LHCN-M2 (cell line): ENCODE measurements around the gene TMEM94. TPM values are rescaled to one million over a fixed set of nuclear protein-coding genes. Genes with fewer than 3 reads are reported as not detected.
A peak's percentile ranks its signal among the peaks of the same experiment; 100 is the strongest.
"Not testable (repeated sequence)": the region's sequence is repeated elsewhere in the genome, so short reads cannot be mapped to it uniquely, and the experiment has no call there.

Experiments
- DNase-seq: peaks from one replicate; pipeline ENCODE4 v3.0.0-alpha.2; 2012; ENCODE audit warnings: low read depth
- total RNA-seq: library from RNA; depleted of rRNA; stranded (reverse); fragments of >200 nt; gene quantifications from 2 replicates; pipeline ENCODE4 v1.2.3, GENCODE V29; 2014

TMEM94 gene
- total RNA-seq, 1 experiment from 2014 or later: 57.1 TPM

DNA sequence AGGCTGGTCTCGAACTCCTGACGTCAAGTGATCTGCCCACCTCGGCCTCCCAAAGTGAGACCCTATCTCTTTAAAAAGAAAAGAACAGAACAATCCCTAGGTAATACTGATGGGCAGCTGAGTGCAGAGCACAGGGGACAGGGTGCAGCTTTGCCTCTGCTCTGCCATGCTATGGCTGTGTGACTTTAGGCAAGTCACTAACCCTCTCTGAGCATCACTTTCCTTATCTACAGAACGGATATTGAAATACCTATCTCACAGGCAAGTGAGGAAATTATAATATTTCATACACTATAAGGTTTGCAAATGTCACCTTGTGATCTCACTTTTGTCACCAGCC, 54.8 kb downstream of the TMEM94 start:
- no peak for DNase-seq

DNA sequence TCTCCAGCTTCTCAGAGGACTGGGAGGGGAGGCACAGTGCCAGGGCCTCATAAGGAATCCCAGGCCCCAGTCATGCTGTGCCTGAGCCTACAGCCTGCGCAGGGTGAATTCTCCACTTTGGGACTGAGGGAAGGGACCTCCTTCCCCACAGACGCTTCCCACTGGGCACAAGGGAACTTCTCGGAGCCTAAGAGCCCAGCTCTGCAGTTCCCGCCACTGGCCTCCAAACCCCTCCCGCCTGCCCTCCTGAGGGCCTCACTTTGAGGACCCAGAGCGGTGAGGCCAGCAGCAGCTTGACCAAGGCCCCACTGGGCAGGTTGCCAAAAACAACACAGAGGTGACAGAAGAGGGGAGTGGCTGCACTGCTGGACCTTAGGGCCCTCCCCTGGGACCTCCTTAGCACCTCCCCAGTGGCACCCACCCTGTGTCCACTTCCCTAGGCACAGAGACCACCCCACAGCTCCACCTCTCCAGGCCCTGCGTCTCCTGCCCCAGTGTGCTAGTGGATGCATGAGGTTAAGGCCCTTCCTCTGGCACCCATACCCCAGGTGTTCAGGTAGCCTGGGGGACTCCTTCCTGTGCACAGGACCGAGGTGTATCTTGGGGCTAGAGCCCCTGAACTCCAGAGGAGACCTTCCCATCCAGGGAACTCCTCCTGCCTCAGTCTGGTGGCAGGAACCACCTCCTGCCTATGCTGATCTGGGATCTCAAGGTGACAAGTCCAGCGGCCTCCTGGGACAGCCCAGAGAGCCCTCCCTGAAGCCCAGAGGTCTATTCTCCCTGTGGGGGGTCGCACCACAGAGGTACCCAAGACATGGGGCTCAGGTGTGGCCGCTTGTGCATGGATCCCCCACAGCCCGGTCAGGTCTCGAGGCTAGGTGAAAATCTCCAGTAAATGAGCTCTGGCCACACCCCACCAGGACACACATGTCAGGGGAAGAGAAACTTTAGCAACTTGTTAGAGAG, 55.5 kb downstream of the TMEM94 start:
- no peak for DNase-seq

DNA sequence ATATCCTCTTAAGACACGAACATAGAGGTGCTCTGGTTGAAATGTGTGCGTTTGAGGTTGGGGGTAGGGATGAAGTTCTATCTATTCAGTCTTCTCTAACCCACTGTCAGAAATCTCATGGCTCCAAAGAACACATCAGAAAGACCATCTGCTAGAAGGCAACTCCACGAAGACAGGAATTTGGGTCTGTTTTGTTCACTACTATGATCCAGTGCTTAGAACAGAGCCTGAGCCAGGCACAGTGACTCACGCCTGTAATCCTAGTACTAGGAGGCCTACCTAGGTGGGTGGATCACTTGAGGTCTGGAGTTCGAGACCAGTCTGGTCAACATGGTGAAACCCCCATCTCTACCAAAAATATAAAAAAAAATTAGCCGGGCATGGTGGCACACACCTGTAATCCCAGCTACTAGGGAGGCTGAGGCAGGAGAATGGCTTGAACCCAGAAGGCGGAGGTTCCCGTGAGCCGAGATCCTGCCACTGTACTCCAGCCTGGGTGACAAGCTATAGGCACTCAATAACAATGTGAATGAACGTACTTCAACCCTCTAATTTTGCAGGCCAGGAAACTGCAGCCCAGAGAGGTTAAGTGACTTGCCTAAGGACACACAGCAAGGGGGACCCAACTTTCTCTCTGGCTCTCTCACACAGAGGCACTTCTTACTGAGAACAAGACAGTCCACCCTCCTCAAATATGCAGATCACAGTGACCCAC, 56.6 kb downstream of the TMEM94 start:
- peak; percentile 26 for DNase-seq

DNA sequence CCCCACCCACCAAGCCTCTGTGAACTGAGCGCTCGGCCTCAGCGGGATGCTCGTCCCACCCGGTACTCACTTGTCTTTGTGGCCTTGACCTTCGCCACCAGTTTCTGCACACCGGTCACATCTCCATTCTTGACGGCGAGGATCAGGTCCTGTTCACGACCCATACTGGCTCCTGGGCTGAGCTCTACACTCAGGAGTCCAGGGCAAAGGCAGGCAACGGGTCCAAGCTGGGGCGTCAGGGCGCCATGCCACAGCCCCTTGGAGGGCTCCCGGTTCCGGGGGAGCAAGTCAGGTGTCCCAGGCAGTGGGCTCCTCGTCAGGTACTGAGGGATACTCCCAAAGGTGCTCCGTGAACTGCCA, 57.2 kb downstream of the TMEM94 start:
- DNase-seq: no peak

DNA sequence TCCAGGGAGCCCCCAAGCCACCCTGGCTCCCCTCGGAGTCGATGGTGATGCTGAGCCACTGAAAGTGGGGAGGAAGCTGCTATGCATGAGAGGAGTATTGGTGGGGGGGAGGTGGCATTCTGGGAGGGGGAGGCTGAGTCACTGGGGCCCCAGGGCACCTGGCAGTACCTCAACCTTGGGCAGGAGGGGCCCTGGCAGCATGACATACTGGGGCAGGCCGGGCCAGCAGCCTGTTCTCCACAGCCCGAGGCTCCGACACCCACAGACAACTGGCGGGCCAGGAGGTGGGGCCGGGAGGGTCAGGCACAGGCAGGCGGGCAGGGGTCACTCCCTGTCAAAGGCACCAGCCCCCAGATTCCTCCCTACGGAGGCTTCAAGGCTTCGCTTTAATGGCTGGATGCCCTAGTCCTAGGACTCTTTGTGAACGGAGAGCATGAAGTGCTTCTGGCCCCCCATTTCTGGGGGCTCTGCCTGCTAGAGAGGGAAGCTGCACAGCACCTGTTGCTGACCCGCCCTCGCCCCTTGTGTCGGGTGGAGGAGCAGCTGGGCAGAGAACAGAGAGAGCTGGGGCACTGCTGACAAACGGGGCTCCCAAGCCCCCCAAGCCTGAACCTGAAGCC, 58.0 kb downstream of the TMEM94 start:
- DNase-seq: no peak

DNA sequence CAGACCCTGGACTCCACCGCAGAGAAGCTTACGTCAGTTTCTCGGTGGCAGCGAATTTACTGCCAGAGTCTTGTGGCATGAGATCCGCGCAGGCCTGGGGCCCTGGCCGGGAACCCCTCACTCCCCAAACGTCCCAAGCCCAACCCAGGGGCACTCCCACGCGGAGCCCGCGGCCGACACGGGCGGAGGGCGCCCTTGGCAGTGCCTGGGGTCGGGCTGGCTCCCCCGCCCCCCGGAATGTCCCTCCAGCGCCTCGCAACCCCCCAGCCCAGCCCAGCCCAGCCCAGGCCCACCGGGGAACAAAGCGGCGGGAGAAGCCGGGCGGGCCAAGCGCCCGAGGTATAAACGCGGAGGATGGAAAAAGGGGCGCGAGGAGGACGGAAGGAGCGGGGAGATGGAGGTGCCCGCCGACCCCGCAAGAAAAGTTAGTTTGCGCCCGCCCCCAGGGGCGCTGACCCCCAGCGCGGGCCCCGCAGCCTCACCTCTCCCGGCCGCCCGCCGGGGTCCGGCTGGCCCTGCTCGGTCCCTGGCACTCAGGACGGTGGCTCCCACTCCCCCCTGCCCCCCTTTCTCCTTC, 58.6 kb downstream of the TMEM94 start:
- DNase-seq: no peak

DNA sequence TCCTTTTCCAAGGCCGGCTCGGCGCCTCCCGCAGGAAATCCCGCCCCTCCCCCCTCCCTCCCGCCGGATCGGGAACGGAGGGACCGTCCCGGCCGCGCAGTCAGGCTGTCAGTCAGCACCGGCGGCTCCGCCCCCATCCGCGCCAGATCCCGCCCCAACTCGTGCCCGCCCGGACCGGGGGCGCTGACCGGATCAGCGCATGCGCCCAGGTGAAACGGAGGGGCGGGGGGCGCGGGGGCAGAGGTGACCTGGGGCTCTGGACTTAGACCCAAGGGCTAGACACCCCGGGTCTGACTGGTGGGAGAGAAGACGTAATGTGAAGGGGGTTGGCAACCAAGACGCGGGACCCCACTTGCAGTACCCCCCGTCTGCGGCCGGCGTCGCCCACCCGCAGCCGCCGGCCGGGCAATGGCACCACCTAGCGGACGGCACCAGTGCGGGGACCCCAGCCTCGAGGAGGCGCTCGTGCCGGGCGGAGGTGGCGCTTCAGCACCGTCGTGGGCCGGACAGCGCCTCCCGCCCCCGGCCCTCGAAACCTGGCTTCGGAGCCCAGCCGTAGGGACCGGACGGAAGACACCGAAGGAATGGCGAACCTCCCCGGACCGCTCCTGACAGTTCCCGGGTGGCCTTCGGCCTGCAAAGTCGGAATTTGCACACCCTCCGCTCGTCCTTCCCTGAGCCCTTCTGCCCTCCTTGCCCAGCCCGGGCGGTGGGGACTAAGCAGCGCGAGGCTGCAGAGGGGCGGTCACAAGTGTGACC, 59.2 kb downstream of the TMEM94 start, which contains the start of gene CASKIN2:
Gene CASKIN2, minus strand, starts transcription at position 42 of the 759 bp plus-strand sequence. CDS start 1,733 bp downstream, outside the sequence.
- peak; percentile 83 for DNase-seq

DNA sequence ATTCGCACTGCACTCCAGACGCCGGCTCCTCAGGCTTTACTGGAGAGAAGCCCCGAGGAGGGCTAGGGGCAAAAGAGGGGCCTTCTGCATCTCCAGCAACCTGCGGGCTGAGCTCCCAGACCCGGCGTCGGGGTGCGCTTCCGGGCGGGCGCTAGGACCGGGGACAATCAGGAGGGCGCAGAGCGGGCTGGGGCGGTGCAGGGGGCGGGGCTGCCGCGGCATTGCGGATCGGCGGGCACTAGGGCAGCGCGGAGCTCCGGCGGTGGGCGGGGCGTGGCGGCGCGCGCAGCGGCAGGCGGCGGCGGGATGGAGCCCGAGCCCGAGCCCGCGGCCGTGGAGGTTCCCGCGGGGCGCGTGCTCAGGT, 59.8 kb downstream of the TMEM94 start, which contains the start of gene TSEN54:
Gene TSEN54, plus strand, starts transcription at position 274 of the 364 bp plus-strand sequence. Its CDS starts 33 bp downstream, at position 307.
- peak; percentile 86 for DNase-seq

DNA sequence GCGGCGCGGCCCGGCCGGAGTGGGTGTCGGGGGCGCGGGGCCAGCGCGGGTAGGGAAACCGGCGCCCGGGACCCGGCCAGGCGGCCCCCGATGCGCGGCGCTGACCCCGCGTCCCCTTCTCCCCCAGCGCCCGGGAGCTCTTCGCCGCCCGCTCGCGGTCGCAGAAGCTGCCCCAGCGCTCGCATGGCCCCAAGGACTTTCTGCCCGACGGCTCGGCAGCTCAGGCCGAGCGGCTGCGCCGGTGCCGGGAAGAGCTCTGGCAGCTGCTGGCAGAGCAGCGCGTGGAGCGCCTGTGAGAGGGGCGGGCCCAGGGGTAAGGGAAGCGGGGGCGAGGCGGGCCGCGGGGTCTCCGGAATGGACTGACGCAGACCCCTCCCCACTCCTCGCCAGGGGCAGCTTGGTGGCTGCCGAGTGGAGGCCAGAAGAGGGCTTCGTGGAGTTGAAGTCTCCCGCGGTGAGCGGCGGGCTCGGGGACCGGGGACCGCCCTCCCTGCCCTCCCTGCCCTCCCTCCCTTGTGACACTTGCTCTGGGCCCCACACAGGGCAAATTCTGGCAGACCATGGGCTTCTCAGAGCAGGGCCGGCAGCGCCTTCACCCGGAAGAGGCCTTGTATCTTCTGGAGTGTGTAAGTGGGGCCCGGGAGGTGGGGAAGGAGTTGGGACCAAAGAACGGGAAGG, 60.3 kb downstream of the TMEM94 start:
- peak; percentile 29 for DNase-seq

DNA sequence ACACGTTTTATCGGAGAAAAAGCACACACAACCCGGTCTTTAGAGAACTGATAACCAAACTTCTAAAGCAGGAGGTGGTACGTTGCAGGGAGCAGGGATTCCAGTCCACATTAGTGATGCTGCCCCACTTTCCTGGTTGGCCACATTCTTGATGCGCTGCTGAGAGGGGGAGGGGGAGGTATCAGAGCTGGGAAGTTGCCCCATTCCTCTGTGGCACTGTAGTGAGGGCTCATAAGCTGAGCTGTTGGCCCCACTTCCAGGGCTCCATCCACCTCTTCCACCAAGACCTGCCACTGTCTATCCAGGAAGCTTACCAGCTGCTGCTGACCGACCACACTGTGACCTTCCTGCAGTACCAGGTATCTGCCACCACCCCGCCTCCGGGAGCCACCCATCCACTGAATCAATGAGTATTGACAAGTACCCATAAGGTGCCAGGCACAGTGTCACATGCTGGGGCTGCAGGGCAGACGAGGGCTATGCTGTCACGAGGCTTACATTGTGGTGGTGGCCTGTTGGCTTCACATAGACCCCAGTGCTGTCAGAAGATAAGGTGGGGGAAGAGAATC, 60.9 kb downstream of the TMEM94 start:
- no peak for DNase-seq

DNA sequence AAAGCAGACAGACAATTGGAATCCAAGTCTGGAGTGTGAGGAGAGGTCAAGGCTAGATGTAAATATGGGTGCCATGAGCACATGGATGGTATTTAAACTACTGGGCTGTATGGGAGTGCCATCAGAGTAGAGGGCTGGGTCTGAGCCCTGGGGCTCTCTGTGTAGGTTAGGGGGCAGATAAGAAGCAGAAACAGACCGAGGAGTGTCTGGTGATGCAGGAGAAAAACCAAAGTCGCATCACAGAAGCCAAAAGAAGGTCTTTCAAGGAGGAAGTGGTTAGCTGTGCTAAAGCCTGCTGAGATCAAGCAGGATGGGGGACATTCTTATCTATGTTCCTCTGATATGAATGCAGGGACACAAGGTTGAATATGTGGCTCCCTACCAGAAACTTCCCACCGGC, 61.8 kb downstream of the TMEM94 start:
- DNase-seq: no peak

DNA sequence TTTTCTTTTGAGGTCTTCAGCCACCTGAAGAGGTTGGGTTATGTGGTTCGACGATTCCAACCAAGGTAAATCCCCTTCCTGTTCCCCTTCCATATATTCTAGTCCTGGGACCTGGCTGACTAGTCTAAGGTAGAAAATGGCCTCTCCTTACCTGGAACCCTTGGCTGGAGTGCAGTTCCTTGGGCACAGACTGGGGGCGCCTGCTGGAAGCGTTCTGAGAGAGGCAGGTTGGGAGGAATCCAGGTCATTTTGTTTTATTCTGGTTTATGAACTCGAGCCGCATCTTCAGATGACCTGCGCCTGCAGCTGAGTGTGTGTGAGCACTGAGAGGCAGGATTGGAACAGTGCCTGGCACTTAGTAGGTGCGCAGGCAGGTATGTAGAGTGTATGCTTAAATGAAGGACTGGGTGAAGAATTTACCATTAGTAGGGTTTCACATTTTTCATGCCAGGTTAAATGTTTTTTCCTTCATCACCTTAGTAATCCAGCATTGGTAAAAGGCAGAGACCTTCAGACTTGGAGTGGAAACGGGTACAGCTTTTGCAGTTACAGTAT, 62.6 kb downstream of the TMEM94 start:
- DNase-seq: no peak

DNA sequence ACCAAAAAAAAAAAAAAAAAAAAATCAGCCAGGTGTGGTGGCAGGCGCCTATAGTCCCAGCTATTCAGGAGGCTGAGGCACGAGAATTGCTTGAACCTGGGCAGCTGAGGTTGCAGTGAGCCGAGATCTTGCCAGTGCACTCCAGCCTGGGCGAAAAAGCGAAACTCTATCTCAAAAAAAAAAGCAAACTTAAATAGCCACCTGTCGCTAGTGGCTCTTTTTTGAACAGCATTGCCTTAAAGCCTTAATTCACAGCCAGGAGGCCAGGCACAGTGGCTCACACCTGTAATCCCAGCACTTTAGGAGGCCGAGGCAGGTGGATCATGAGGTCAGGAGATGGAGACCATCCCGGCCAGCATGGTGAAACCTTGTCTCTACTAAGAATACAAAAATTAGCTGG, 64.0 kb downstream of the TMEM94 start:
- DNase-seq: not testable (repeated sequence)

DNA sequence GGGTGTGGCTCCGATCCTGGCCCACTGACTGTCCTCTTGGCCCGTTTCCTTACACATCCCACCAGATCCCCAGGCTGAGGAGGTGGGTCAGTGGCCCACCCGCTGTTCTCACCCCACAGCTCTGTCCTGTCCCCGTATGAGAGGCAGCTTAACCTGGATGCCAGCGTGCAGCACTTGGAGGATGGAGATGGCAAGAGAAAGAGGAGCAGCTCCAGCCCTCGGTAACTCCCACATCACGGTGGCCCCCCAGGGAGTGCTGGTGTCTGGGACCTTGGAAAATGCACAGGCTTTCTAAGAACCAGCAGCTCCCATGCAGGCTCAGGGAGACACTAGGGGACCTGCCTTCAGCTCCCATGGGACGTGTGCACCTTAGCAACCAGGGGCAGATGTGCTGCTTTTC, 64.9 kb downstream of the TMEM94 start:
- DNase-seq: no peak

DNA sequence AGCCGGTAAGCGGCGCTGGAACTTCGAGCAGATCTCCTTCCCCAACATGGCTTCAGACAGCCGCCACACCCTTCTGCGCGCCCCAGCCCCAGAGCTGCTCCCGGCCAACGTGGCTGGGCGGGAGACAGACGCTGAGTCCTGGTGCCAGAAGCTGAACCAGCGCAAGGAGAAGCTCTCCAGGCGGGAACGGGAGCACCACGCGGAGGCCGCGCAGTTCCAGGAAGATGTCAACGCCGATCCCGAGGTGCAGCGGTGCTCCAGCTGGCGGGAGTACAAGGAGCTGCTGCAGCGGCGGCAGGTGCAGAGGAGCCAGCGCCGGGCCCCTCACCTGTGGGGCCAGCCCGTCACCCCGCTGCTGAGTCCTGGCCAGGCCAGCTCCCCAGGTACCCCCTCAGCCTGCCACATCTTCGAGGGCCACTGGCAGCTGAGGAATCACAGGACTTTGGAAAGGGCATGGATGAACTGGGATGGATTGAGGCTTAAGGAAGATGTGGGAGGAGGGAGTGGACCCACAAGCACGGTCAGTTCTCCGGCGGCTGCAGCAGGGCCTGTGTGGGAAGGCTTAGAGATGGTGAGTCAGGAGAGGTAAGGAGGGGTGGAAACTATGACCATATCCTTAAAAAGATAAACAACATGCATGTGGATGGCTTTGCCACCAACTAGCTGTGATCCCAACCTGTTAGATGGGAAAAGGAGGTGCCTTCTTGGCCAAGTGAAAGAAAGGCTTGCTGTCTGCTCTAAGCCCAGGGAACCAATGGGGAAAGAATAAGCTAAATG, 65.7 kb downstream of the TMEM94 start:
- no peak for DNase-seq

DNA sequence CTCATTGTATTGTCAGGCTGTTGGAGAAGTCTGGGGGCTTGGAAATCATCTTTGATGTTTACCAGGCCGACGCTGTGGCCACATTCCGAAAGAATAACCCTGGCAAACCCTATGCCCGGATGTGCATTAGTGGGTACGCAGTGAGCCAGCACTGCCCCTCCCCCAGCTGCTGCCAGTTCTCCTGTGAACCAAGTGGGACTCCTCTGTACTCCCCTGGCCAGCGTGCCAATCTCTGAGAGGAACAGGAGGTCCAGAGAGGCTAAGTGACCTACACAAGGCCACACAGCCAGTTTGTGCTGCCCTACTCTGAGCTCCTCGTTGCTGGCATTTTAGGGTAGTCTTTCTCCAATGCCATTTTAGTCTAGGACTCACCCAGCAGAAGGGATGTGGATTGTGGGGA, 67.2 kb downstream of the TMEM94 start:
- DNase-seq: no peak

DNA sequence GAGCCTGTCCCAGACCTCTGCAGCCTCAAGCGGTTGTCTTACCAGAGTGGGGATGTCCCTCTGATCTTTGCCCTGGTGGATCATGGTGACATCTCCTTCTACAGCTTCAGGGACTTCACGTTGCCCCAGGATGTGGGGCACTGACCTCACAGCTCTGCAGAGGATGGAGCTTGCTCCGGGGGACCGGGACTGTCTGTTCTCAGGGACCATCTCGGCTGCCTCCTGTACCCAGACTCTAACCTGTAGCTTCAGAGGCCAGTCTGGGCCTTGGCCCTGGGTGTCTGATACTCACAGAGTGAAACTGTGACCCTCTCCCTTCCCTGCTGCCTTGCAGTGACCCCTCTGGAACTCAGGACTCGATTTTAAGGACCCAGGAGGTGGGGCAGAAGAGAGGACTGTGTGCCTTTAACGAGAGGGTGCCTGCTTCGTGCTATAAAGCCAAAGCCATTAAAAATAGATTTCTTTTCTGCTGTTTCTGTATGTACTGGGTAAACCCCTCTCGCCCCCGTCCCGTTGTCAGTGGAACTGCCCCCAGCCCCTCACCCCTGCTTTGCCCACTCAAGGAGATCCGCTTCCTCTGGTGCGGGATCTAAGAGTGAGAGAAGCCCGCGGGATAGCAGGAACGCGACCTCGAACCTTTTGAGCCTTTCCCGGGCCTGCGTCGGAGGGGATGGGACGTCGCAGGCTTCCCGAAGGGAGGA, 68.0 kb downstream of the TMEM94 start:
- DNase-seq: no peak
